ENCODE data around the gene NMB. TPM values are rescaled to one million over a fixed set of nuclear protein-coding genes. Genes with fewer than 3 reads are reported as not detected.

NMB gene
- total RNA-seq, 1 donor from 2014 or later = 2.0 TPM

- Histone ChIP-seq H3K4me3 (no peak overlapping the region), H3K36me3 (peaks cover 47% of the 10 kb centered on the region), H3K9me3 (replicated peaks) (no peaks in the 10 kb centered on the region), H3K27ac (replicated peaks) (no peak overlapping the region), H3K27me3 (ENCODE audit: low read depth) (no peaks in the 10 kb centered on the region), H3K4me1 (no peaks in the 10 kb centered on the region)
- intact Hi-C loops (cut with micrococcal nuclease) = no loop called here
- no peak for TF ChIP-seq CTCF (IDR thresholded peaks at IDR 0.05; ENCODE audit: borderline replicate concordance)
- no peak for DNase-seq
These were observed 8.4 kb upstream of the NMB start for GRCh38 chr15:84666373-84666772.

- H3K4me1 ChIP-seq = peaks cover 19% of the 10 kb centered on the region
- H3K36me3 ChIP-seq = peaks cover 13% of the 10 kb centered on the region
- DNase-seq = no peak
- H3K4me3 ChIP-seq = no peak overlapping the region
- no peak overlapping the region for H3K27ac ChIP-seq (replicated peaks)
- no peaks in the 10 kb centered on the region for H3K27me3 ChIP-seq (ENCODE audit: low read depth)
- intact Hi-C loops (cut with micrococcal nuclease) = no loop called here
- TF ChIP-seq CTCF (IDR thresholded peaks at IDR 0.05; ENCODE audit: borderline replicate concordance) = no peak
- no peaks in the 10 kb centered on the region for H3K9me3 ChIP-seq (replicated peaks)
These were observed 3.0 kb upstream of the NMB start for GRCh38 chr15:84661001-84661400.

GRCh38 chr15:84659904-84660781 lies 2.1 kb upstream of the NMB start:
- intact Hi-C loops (cut with micrococcal nuclease) = no loop called here

GRCh38 chr15:84658788-84659411 lies 901 bp upstream of the NMB start:
- peaks cover 36% of the 10 kb centered on the region for H3K4me1 ChIP-seq
- H3K9me3 ChIP-seq (replicated peaks) = no peaks in the 10 kb centered on the region
- DNase-seq = no peak
- no peak for TF ChIP-seq CTCF (IDR thresholded peaks at IDR 0.05; ENCODE audit: borderline replicate concordance)
- intact Hi-C loops (cut with micrococcal nuclease) = no loop called here
- H3K27me3 ChIP-seq (ENCODE audit: low read depth) = no peaks in the 10 kb centered on the region
- H3K36me3 ChIP-seq = no peaks in the 10 kb centered on the region
- peak overlapping the region; percentile 86 for H3K27ac ChIP-seq (replicated peaks)
- H3K4me3 ChIP-seq = peak overlapping the region; percentile 77

More at GRCh38 chr15:84659904-84660781, 2.1 kb upstream of the NMB start:
- Histone ChIP-seq H3K4me3 (no peak overlapping the region), H3K9me3 (replicated peaks) (no peaks in the 10 kb centered on the region), H3K27me3 (ENCODE audit: low read depth) (no peaks in the 10 kb centered on the region), H3K4me1 (peaks cover 25% of the 10 kb centered on the region), H3K27ac (replicated peaks) (no peak overlapping the region), H3K36me3 (peaks cover 12% of the 10 kb centered on the region)
- TF ChIP-seq CTCF (IDR thresholded peaks at IDR 0.05; ENCODE audit: borderline replicate concordance) = no peak
- no peak for DNase-seq

GRCh38 chr15:84657748-84658079 lies 285 bp downstream of the NMB start:
- DNase-seq = no peak
- Histone ChIP-seq H3K36me3 (peaks cover under 1% of the 10 kb centered on the region), H3K27me3 (ENCODE audit: low read depth) (no peaks in the 10 kb centered on the region), H3K9me3 (replicated peaks) (no peaks in the 10 kb centered on the region), H3K27ac (replicated peaks) (peak overlapping the region; percentile 86), H3K4me3 (peak overlapping the region; percentile 77), H3K4me1 (peaks cover 48% of the 10 kb centered on the region)
- intact Hi-C loops (cut with micrococcal nuclease) = no loop called here
- no peak for TF ChIP-seq CTCF (IDR thresholded peaks at IDR 0.05; ENCODE audit: borderline replicate concordance)

Measured in left ventricle myocardium inferior (tissue), 1 donor.